K562 (cell line): ENCODE results near the gene GYS1. TPM values are rescaled to one million over a fixed set of nuclear protein-coding genes. Genes with fewer than 3 reads are reported as not detected.

Experiments
- ATF4 ChIP-seq: fragments of 450-650 bp; formaldehyde crosslinking; IDR thresholded peaks from 2 replicates; pipeline ENCODE4 v1.4.0; 2022; ENCODE audit warnings: mild to moderate bottlenecking, moderate library complexity
- GATAD2A ChIP-seq: fragments of 450-650 bp; IDR thresholded peaks from 2 replicates; pipeline ENCODE4 v1.6.1; 2017
- HNRNPL ChIP-seq: fragments of 200-400 bp; formaldehyde crosslinking; IDR thresholded peaks from 2 replicates; pipeline ENCODE4 v1.6.1; 2017; ENCODE audit warnings: low read depth, mild to moderate bottlenecking, low read length
- MXD1 ChIP-seq: fragments of 250-450 bp; sonication (Bioruptor Pico); IDR thresholded peaks from 2 replicates; pipeline ENCODE4 v1.8.0; 2021; ENCODE audit warnings: borderline replicate concordance, mild to moderate bottlenecking, moderate library complexity; ENCODE audit not compliant: poor library complexity, severe bottlenecking
- PCBP2 ChIP-seq: fragments of 200-400 bp; formaldehyde crosslinking; IDR thresholded peaks from 2 replicates; pipeline ENCODE4 v1.6.1; 2018; ENCODE audit warnings: low read length, low read depth, mild to moderate bottlenecking, moderate library complexity; ENCODE audit not compliant: poor library complexity, severe bottlenecking
- RREB1 ChIP-seq: fragments of 250-450 bp; sonication (Bioruptor Pico); IDR thresholded peaks from 2 replicates; pipeline ENCODE4 v1.4.0; 2020
- TOE1 ChIP-seq, 2 experiments: fragments of 450-650 bp in 1 of 2; sonication (generic) in 1 of 2; formaldehyde crosslinking in 1 of 2; IDR thresholded peaks; 2 replicates each; pipeline versions ENCODE4 v1.7.1 to v1.8.0; 2016 to 2022; ENCODE audit warnings: borderline replicate concordance in 2 of 2, mild to moderate bottlenecking in 2 of 2, antibody characterized with exemption in 1 of 2, inconsistent platforms in 1 of 2, low read depth in 1 of 2, missing genetic modification reagents in 1 of 2, moderate library complexity in 1 of 2
- ZBTB12 ChIP-seq: fragments of 250-450 bp; sonication (Bioruptor Pico); IDR thresholded peaks from 2 replicates; pipeline ENCODE4 v1.4.0; 2020
- ZNF232 ChIP-seq: sonication (generic); formaldehyde crosslinking; IDR thresholded peaks from 2 replicates; pipeline ENCODE4 v1.8.0; 2022; ENCODE audit warnings: mild to moderate bottlenecking, missing genetic modification reagents
- polyA plus RNA-seq, 8 experiments: library from polyadenylated mRNA; depleted of rRNA in 4 of 8; stranded (reverse) in 5 of 8; unstranded in 3 of 8; fragments of >200 nt; fragmentation: Nextera tagmentation in 2 of 8; fragmentation: Illumina TruSeq in 1 of 8; extraction: Ambion mirVana in 2 of 8; extraction: Trizol in 1 of 8; gene quantifications; 2 replicates each; pipeline versions ENCODE4 v1.2.1 to v1.2.3, GENCODE V29; 2011 to 2014; ENCODE audit warnings: inconsistent platforms in 1 of 8, missing spikeins in 1 of 8
- total RNA-seq, 7 experiments: library from RNA; depleted of rRNA in 6 of 7; stranded (reverse); fragments of >200 nt in 6 of 7; fragmentation: Illumina TruSeq in 2 of 7; extraction: Trizol in 2 of 7; gene quantifications; 2 replicates each; pipeline versions ENCODE4 v1.2.1 to v1.2.3, GENCODE V29; 2011 to 2021; ENCODE audit warnings: low replicate concordance in 1 of 7
- TF ChIP-seq, protein P1 (sequence below): conservative IDR thresholded peaks from 2 replicates; pipeline ENCODE4 v1.6.1; 2011; ENCODE audit warnings: low read depth, mild to moderate bottlenecking, low read length; ENCODE audit not compliant: control insufficient read depth
- TF ChIP-seq, protein P2 (sequence below), 2 experiments: fragments of 450-650 bp in 1 of 2; sonication (generic) in 1 of 2; formaldehyde crosslinking in 1 of 2; IDR thresholded peaks in 1 of 2; conservative IDR thresholded peaks in 1 of 2; 2 replicates each; pipeline versions ENCODE4 v1.6.1 to v1.8.1; 2016 to 2023; ENCODE audit warnings: mild to moderate bottlenecking in 2 of 2, moderate library complexity in 2 of 2, inconsistent platforms in 1 of 2, missing genetic modification reagents in 1 of 2

The GYS1 gene
- total and polyA plus RNA-seq, 9 of the 15 experiments (the other 6 are each of a cell fraction or from before 2014, with no cell fraction given) = 1.9 to 31.1 (median 15.2) TPM

DNA sequence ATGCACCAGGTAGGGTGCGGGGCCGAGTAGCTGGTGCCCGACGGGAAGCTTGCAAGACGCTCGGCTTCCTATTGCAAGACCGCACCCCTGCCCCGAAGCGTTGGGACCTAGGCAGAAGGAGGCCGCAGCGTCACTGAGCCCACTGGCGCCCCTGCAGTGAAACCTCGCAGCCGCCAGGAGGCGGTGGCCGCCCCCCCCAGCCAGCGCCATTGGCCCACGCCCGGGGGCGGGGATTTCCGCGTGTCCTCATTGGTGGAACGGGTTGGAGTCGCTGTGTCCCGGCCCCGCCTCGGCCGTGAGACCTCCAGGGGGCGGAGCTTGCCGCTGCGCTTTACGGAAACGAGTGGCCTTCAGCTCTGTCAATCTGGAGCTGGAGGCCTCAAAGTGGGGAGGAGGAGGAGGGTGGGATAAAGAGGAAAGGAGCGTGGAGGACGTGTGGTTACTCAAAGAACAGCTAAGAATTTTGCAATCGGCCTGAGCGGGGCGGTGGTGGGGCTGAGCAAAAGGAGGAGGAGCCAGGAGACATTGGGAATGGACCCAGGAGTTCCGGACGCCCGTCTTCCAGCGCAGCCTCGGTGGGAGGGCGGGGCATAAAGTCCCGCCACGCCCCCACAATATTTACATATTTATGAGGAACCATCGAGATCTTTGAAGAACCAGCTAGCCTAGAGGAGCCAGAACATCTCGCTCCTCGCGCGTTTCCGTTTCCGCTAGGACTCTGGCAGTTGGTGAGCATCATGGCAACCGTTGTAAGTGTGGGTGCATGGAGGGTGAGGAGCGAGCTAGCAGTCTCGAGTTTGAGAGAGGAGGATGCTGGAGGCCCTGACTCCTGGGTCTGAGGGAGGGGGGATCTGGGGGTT is at the start of gene GYS1, which contains the start of gene RUVBL2 (continued):
- TF ChIP-seq TOE1 (IDR thresholded peaks at IDR 0.05; ENCODE audit: borderline replicate concordance) = peak; percentile 10; the same call in 1 of the 2 replicates
- TF ChIP-seq TOE1 (CRISPR knock-in tag; IDR thresholded peaks at IDR 0.05; ENCODE audit: borderline replicate concordance, low read depth) = no peak
- TF ChIP-seq ZBTB12 (CRISPR knock-in tag) = peak; percentile 39; the same call in 1 of the 2 replicates
- TF ChIP-seq HNRNPL = no peak
- TF ChIP-seq MXD1 (CRISPR knock-in tag) = no peak
- no peak for TF ChIP-seq RREB1 (CRISPR knock-in tag)
- TF ChIP-seq, protein P1, sequence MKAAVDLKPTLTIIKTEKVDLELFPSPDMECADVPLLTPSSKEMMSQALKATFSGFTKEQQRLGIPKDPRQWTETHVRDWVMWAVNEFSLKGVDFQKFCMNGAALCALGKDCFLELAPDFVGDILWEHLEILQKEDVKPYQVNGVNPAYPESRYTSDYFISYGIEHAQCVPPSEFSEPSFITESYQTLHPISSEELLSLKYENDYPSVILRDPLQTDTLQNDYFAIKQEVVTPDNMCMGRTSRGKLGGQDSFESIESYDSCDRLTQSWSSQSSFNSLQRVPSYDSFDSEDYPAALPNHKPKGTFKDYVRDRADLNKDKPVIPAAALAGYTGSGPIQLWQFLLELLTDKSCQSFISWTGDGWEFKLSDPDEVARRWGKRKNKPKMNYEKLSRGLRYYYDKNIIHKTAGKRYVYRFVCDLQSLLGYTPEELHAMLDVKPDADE = peak; percentile 69
- TF ChIP-seq GATAD2A = peak; percentile 98
- no peak for TF ChIP-seq PCBP2
- no peak for TF ChIP-seq ZNF232 (CRISPR knock-in tag)
- no peak for TF ChIP-seq ATF4
- TF ChIP-seq, protein P2, sequence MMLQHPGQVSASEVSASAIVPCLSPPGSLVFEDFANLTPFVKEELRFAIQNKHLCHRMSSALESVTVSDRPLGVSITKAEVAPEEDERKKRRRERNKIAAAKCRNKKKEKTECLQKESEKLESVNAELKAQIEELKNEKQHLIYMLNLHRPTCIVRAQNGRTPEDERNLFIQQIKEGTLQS (IDR thresholded peaks at IDR 0.05) = no peak
- TF ChIP-seq, protein P2 (CRISPR knock-in tag; conservative IDR thresholded peaks at IDR 0.05) = no peak; the same call in 1 of the 2 replicates
